HG03064 (cell line): Measurements from ENCODE around the gene SFMBT2.
"Not testable (repeated sequence)": the region's sequence is repeated elsewhere in the genome, so short reads cannot be mapped to it uniquely, and the experiment has no call there.

Experiments
- ATAC-seq: cut with Tn5 transposase; IDR thresholded peaks from one replicate; pipeline ENCODE4 v1.9.1; 2021; ENCODE audit warnings: low read depth; ENCODE audit not compliant: unreplicated experiment

Gene SFMBT2

DNA sequence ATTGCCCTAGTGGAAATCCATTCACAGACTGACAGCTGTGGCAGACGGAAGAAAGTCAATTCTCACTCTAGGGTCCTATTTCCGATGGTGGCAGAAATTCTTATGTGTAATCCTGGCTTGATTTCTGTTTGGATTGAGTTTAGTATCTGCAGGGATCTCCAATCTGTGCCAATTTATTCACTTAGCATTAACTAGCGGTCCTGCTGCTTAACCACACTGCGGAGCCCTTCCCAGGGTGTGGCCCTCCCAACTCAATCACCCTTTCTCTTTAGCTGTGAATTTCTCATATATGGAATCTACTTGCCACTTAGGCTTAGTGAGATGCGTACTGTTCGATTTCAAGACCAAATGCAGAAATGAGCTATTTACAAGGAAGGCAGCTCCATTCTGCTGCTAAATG is 215.7 kb downstream of the SFMBT2 start:
- ATAC-seq = no peak

DNA sequence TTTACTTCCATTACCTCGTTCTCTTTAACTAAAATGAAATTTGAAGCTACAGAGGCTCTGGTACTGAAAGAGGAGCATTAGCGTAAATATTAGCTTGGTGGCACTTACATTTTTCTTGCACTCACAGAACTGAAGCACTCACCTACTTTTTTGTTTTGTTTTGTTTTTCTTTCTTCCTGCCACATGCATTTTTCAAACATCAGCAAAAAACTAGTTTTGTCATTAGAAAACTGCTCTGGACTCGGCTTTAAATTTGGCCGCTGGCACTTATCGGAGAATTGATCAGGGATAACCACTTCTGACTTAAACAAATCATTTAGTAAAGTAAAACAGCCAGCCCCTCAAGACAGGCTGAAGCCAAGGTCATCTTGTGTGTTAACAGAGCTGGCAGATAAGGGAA is 216.3 kb downstream of the SFMBT2 start:
- no peak for ATAC-seq

DNA sequence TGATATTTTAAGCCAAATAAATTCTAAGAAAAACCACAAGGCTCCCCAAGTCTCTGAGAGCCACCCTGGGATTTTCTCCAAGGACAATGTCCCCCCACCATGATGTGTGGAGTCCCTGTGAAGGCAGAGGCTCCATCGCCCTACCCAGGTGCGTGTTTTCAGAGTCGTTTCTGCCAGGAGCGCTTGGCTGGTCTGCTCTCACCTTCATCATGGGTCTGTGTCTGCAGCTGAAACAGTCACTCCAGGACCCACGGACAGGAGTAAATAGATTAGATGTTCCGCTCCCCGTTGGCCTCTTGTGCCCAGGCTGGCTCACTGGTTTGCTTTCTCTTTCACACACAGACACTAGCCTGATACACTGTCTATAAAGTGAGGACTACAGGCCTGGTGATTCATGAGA is 217.5 kb downstream of the SFMBT2 start:
- no peak for ATAC-seq

DNA sequence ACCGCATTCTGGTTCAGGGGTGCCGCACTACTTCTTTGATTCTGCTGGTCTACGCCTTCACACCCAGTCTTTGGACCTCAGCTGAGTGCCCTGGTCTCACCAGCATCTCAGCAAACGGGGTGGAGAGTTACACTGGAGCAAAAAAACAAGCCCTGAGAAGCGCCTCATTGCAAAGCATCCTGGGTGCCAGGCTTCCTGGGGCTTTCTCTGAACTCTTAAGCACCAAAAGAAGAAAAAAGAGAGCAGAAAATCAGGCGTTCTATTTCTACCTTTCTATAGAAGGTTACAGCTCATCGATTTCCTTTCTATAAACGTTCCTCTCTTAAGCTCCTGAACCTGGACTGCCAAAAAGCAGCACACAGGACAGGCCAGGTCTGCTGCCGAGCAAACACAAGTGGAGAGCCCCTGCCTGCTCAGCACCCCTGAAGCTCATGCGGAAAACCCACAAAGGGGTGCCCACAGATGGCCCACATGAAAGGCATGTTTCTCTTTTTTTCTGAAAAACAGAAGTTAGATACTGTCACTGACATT is 217.9 kb downstream of the SFMBT2 start:
- no peak for ATAC-seq

DNA sequence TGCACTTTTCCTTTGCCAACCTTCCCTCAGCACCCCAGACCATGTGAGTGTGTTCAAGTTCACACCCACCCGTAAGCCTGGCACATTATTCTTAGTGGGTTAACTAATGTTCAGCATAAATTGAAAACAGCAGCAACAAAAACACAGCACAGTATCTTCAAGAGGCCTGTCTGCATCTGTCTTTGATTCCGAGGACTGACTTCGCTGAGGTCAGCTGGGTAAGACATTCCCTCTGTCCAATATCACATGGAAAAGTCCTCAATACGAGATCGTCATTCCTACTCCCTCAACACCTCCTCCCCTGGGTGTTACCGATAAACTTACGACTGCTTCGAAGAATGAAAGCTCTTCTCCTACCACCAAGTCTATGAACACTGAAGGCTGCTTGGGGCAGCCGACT is 218.8 kb downstream of the SFMBT2 start:
- ATAC-seq = no peak

DNA sequence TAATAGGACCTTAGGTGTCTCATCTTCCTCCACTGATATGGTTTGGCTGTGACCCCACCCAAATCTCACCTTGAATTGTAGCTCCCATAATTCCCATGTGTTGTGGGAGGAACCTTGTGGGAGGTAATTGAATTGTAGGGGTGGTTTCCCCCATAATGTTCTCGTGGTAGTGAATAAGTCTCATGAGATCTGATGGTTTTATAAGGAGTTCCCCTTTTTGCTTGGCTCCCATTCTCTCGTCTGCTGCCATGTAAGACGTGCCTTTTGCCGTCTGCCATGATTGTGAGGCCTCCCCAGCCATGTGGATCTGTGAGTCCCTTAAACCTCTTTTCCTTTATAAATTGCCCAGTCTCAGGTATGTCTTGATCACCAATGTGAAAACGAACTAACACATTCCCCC is 220.1 kb downstream of the SFMBT2 start:
- not testable (repeated sequence) for ATAC-seq

DNA sequence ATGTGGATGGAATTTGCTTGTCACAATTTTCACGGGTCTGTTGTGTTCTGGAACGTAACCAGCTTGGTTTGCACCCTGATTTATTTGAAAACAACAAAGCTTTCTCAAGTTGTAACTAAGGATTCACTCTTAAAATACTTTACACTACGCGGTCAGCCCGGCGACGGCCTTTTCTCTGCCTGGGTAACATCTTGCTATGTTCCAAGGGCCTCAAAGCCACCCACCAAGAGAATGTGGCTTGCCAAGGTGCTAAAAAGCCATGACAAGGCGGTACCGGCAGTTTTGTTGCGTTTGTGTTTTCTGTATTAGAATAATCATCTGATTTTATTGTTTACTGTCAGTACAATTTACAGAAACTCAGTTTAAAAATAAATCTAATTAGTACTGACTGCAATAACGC is 220.9 kb downstream of the SFMBT2 start:
- no peak for ATAC-seq

DNA sequence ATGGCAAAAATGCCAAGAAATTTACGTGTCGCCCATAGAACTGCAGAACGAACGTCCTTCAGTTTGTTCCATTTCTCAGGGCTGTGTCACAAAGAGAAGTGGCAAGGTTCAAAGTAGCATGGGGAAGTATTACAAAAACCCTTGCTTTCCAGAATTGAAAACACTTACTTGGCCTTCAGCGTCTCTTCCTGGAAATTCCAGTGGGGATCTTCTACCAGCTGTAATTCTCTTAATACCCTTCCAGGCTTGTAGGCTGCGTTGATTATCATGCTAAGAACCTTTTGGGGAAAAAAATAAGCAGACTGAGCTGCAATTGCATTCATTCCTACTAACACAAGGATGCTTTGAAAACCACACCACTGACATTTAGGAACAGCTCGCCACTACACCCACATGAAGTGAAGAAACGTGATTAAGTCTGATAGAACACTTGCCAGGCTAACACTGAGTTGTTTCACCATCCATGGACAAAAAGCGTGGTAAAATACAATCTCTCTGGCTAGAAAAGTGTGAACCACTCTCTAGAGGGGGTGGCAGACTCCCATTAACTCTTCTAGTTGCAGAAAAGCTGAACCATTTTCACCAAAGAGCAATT is 222.3 kb downstream of the SFMBT2 start:
- ATAC-seq = no peak

DNA sequence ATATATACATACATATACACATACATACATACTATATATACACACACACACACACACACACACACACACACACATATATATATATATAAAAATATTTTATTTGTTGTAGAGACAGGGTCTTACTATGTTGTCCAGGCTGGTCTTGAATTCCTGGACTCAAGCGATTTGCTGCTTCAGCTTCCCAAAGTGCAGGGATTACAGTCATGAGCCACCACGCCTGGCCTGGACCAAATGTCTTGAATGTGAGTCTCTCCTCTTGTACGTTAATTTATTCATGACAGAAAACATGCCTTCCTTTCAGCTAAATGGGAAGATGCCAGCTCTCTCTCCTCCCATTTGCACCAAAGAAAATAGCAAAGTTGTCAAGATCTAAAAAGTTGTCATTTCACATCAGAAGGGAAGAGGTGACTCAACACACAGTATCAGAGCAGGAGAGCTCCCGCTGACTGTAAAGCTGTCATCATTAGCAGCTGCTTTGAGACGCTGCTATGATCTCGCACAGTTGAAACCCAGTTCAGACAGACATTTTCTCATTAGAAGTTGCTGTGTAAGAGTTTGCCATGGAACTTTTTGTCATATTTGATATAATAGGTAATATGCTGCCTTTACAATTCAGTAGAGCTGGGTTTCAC is 224.3 kb downstream of the SFMBT2 start:
- ATAC-seq = no peak

DNA sequence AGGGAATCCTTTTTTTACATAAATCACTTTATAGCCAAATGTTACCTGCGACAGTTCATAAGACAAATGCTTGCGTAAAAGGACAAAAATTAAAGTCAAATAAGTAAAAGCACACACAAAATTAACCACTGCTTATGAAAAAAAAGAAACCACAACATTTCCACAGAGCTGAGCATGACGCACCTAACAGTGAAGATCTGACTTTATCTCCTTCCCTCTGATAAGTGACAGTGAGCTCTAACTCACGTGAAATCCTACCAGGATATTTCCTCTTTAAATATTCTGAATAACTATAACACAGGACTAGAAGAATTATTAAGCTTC is 225.5 kb downstream of the SFMBT2 start:
- ATAC-seq = no peak

DNA sequence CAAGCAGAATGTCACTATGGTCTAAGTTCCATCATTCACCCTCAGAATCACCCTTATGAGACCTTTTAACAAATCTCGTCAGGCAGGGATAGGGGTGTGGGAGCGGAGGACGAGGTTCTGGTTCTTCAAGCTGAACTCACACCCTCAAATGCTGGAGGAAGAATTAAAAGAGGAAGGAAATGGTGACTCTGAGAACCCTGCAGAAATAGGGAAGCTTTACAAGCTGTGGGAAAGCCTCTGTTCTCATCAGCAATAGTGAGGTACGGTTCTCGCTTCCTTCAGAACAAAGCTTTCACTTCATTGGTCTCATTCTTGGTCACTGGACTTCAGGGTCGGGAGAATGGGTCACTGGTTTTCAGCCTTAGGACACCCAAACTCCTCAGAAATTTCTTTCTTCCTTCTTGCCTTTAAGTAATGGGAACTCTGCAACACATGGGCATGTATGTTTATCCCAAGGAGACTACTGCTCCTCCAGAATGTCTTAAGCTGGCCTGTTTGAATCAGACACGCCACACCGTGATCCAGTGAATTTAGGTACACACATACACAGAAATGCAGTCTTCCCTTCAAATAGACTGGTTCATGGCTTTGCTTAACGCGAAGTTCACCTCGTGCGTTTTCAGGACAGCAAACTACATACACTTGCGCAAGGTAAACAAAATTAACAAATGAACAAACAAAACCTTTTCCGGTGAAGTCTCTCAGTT is 226.0 kb downstream of the SFMBT2 start:
- ATAC-seq = peak; percentile 58

DNA sequence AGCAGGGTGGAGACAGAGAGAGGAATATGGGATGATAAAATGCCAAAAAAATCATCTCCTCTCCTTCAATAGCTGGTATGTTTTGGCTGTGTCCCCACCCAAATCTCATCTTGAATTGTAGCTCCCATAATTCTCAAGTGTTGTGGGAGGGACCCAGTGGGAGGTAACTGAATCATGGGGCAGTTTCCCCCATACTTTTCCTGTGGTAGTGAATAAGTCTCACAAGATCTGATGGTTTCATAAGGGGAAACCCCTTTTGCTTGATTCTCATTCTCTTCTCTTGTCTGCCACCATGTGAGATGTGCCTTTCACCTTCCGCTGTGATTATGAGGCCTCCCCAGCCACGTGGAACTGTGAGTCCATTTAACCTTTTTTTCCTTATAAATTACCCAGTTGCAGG is 226.7 kb downstream of the SFMBT2 start:
- ATAC-seq = not testable (repeated sequence)

DNA sequence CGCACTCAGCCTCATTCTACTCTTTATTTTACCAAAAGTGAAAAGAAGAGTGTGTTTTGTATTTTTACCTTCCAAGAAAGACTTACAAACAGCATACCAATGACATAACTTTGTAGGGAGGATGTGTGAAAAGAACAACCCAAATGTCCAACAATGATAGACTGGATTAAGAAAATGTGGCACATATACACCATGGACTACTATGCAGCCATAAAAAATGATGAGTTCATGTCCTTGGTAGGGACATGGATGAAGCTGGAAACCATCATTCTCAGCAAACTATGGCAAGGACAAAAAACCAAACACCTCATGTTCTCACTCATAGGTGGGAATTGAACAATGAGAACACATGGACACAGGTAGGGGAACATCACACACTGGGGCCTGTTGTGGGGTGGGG is 228.5 kb downstream of the SFMBT2 start:
- ATAC-seq = not testable (repeated sequence)

DNA sequence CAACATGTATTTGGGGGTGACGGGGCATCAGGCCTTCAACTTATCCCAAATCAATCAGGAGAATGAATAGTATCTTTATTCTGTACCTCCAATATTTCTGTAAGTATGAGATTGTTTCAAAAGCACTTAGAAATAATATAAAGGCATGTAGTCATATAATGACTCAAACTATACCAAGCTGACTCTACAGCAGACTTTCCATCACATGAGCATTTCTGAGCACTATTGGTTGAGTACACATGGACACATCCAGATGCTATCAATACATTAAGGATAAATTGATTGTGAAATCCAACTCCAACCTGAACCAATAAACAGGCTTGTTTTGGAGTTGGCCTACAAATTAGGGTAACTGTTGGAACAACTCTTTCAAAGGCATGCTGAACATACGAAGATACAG is 229.4 kb downstream of the SFMBT2 start:
- no peak for ATAC-seq

DNA sequence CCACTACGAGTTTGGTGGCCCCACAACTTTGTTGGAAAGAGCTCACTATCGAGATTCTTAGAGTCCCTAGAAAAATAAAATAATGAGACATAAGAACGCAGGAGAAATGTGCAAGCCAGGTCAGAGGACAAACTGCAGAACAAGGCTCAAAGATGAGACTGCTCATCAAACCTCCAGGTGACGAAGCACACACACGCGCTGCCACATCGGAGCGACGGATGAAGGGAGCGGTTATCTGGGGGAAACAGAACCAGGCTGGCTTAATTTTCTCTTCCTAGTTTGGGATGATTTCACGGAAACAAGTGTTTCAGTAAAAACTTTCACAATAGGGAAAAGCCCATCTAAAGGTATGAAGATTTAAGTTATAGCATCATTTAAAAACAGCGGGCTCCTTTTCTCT is 231.3 kb downstream of the SFMBT2 start:
- ATAC-seq = no peak

DNA sequence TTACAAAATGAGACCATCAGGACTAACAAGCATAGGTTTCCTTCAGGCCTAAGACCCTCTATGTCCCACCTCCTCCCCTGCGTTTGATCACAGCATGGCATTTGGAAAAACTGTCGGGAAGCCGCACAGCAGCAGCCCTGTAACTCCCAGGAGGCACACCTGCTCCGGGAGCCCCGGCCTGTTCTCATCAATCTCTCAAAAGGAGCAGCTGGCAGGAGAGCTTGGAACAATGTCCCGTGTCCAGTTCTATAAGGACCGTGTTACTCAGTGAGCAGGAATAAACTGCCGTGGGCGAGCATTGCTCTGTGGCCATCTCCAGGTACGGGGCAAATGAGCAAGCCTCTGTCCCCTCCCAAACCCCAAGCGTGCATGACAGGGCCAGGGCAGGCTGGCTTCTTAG is 236.9 kb downstream of the SFMBT2 start:
- ATAC-seq = no peak

DNA sequence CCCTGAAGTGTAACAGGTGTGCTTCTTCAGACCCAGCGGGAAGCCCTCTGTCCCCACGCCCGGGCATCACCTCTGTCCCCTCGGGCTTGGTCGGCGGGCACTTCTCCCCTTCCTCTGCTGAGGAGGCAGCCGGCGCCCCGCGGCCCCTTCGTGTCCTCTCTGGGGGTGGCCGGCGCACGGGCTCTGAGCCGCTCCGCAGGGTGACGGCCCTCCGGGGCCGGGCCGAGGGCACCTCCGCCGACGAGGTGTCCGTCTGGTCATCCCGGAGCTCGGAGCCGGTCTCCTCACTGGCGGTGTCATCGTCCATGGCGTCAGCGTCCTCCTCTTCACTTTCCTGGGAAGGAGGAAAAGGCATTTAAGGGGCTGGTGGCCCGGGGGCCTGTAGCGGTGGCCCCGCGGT is 239.0 kb downstream of the SFMBT2 start:
- ATAC-seq = no peak

DNA sequence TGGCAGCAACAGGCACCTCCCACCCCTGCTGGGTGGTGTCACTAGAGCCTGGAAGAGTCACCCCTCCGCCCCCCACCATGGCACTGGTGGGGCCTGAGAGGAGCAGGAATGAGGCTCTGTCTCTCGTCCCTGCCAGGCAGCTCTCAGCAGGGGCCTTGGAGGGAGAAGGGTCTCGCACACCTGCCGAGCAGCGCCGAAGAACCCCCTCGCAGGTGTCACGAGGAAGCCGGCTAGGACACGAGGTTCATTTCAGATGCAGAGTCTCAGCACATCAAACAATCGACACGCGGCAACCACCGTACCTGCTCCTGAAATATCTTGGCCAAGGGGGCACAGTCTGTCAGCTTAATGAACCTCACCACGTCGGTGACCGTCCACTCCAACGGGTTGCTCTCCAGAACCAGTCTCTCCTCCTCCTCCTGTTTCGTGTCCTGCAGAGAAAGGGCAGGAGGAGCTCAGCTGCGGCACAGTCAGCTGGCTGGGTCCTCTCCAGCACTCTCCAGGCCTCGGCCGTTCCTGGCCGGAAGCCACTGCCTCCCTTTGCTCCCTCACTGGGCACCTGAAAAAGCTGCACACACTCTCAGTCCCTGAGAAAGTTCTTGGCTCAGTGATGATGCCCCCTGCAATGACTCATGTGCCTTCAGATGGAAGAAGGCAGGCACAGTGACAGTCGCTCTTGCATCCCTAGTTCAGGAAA is 240.1 kb downstream of the SFMBT2 start:
- ATAC-seq = no peak

DNA sequence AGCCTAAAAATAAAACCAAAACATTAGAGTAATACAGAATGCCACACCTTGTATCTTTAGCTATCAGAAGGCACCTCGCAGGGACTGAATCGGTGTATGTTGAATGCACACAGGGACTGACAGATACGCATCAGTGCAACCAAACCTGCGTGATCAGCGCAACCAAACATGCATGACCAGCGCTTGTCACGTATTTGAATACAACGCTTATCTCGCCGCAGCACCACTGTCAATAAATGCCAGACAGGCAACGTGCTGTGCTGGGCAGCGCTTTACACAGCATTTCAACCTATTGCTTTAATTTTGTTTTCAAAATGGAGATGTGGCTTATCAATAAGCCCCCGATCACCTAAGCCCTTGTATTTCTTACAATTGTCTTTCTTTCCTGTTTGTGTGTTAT is 242.4 kb downstream of the SFMBT2 start:
- no peak for ATAC-seq

DNA sequence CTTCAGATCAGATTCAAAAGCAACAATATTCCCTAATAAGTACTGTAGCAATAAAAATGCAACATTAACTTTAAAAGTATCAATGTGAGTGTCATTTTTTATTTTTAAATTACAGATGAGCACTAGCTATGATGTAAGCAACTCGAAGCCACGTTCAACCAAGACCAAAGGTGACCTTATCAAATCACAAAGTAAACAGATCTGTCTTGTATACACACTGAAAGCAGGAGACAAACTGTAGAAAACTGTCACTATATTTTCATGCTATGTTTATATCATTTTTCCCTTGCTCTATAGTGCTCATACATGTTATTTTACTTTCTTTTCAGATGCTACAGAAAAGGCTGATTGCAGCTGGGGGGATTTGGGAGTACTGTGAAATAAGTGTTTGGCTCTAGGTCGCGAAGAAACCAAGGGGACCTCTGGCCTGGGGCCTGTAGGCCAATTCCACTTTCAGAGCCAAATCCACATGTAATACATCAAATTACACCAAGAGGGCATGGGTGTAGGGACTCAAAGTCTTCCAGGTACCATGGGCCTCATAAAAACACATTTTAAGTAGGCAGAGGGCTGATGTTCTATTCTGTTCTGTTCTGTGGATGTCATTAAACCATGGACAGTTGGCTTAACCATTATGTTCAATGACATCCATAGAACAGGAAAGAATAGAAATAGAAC is 245.2 kb downstream of the SFMBT2 start:
- no peak for ATAC-seq

DNA sequence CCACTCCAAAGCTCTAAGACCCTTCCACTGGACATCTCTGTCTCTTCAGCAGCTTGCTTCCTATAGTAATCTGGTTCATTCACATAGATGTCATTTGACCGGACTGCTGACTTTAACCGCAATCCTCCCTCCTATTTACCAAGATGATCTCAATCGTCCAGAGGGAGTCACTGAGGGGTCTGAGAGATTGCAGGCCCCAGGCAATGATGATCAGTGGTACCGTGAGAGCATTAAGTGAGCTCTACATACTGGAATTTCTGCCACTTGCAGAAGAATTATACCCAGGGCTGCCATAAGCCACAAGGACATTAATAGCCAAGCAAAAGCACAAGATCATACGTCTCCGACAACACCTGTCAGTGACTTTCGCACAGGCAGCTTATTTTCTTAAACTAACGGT is 245.9 kb downstream of the SFMBT2 start:
- no peak for ATAC-seq
